Measurements from ENCODE around the gene MEG3. TPM values are rescaled to one million over a fixed set of nuclear protein-coding genes. Genes with fewer than 3 reads are reported as not detected.

The MEG3 gene
- total RNA-seq, 2 donors from 2014 or later: 10.3 to 11.0 TPM

- no peaks in the 10 kb centered on the region for H3K4me1 ChIP-seq
- intact Hi-C loops (cut with DNase I): no loop called here
- DNase-seq: no peak
Measured at GRCh38 chr14:100881211-100882025, 55.5 kb downstream of the MEG3 start.

GRCh38 chr14:100882026-100882967 lies 56.4 kb downstream of the MEG3 start:
- Histone ChIP-seq H3K9ac (ENCODE audit: low read depth in 2 of 2, low read length in 2 of 2) (no peak overlapping the region), H3K27ac (no peak overlapping the region), H3K4me1 (no peaks in the 10 kb centered on the region), H3K27me3 (no peaks in the 10 kb centered on the region), H3K36me3 (no peaks in the 10 kb centered on the region), H3K4me3 (no peak overlapping the region), H3K9me3 (no peaks in the 10 kb centered on the region)
- intact Hi-C loops (cut with DNase I): no loop called here
- no peak for DNase-seq
- no peak for TF ChIP-seq CTCF (IDR thresholded peaks at IDR 0.05)

More at GRCh38 chr14:100881211-100882025, 55.5 kb downstream of the MEG3 start:
- H3K9ac ChIP-seq (ENCODE audit: low read depth in 2 of 2, low read length in 2 of 2): no peak overlapping the region
- no peaks in the 10 kb centered on the region for H3K9me3 ChIP-seq
- H3K4me3 ChIP-seq: no peak overlapping the region
- H3K27ac ChIP-seq: no peak overlapping the region
- no peaks in the 10 kb centered on the region for H3K36me3 ChIP-seq
- no peak for TF ChIP-seq CTCF (IDR thresholded peaks at IDR 0.05)
- H3K27me3 ChIP-seq: no peaks in the 10 kb centered on the region

- Histone ChIP-seq H3K27ac (no peak overlapping the region), H3K9ac (ENCODE audit: low read depth in 2 of 2, low read length in 2 of 2) (no peak overlapping the region), H3K27me3 (no peaks in the 10 kb centered on the region), H3K9me3 (no peaks in the 10 kb centered on the region), H3K36me3 (no peaks in the 10 kb centered on the region), H3K4me3 (no peak overlapping the region), H3K4me1 (no peaks in the 10 kb centered on the region)
- no peak for DNase-seq
- no peak for TF ChIP-seq CTCF (IDR thresholded peaks at IDR 0.05)
- intact Hi-C loops (cut with DNase I): no loop called here
Measured at GRCh38 chr14:100882991-100883788, 57.3 kb downstream of the MEG3 start.

- Histone ChIP-seq H3K9ac (ENCODE audit: low read depth in 2 of 2, low read length in 2 of 2) (no peak overlapping the region), H3K4me1 (no peaks in the 10 kb centered on the region), H3K9me3 (no peaks in the 10 kb centered on the region), H3K4me3 (no peak overlapping the region), H3K27me3 (no peaks in the 10 kb centered on the region), H3K36me3 (no peaks in the 10 kb centered on the region), H3K27ac (no peak overlapping the region)
- intact Hi-C loops (cut with DNase I): no loop called here
- no peak for DNase-seq
- TF ChIP-seq CTCF (IDR thresholded peaks at IDR 0.05): no peak
Measured at GRCh38 chr14:100883789-100884101, 57.8 kb downstream of the MEG3 start.

- H3K27ac ChIP-seq: no peak overlapping the region
- no peak overlapping the region for H3K9ac ChIP-seq (ENCODE audit: low read depth in 2 of 2, low read length in 2 of 2)
- H3K4me1 ChIP-seq: no peaks in the 10 kb centered on the region
- intact Hi-C loops (cut with DNase I): no loop called here
- H3K9me3 ChIP-seq: no peaks in the 10 kb centered on the region
- H3K4me3 ChIP-seq: no peak overlapping the region
- no peaks in the 10 kb centered on the region for H3K36me3 ChIP-seq
- H3K27me3 ChIP-seq: no peaks in the 10 kb centered on the region
- no peak for TF ChIP-seq CTCF (IDR thresholded peaks at IDR 0.05)
- no peak for DNase-seq
Measured at GRCh38 chr14:100884456-100884855, 58.5 kb downstream of the MEG3 start.
